HepG2 (cell line): ENCODE results near the gene UBE2D4. TPM values are rescaled to one million over a fixed set of nuclear protein-coding genes. Genes with fewer than 3 reads are reported as not detected.
"Not testable (repeated sequence)": the region's sequence is repeated elsewhere in the genome, so short reads cannot be mapped to it uniquely, and the experiment has no call there.

Source experiments
- ATAC-seq: fragments of 200-7000 bp; cut with Tn5 transposase; 3 replicates; pipeline ENCODE4 v1.9.1; 2020; ENCODE audit warnings: mild to moderate bottlenecking, moderate library complexity
- BruUV-seq: library from RNA; stranded (reverse); fragments of 400-500 nt; replicated peaks from 2 replicates; lab custom pipeline; 2021; lab: Mats Ljungman, UMichigan
- CTCF ChIA-PET: fragments of 300-600 bp; formaldehyde crosslinking; extraction: SDS; loops from one replicate; lab custom pipeline; 2021; ENCODE audit warnings: low total read pairs, inconsistent platforms, low intra/inter-chr PET ratio; lab: Yijun Ruan, JAX
- POLR2A ChIA-PET: fragments of 350-600 bp; sonication (Branson Sonifier 250); formaldehyde crosslinking; loops from one replicate; lab custom pipeline; 2020; ENCODE audit warnings: antibody characterized with exemption, inconsistent platforms; lab: Yijun Ruan, JAX
- DNase-seq: peaks from one replicate; pipeline ENCODE4 v3.0.0-alpha.2; 2015; ENCODE audit warnings: low spot score
- FAIRE-seq: peaks from 3 replicates; lab custom pipeline; 2011; peaks lifted over from hg19 to GRCh38; lab: Jason Lieb, UNC
- H2AFZ ChIP-seq: one replicate; pipeline ENCODE4 v1.6.1; 2011; ENCODE audit warnings: low read length, inconsistent platforms
- H3K27ac ChIP-seq: fragments of 300-600 bp; 3 replicates; pipeline ENCODE4 v1.8.0; 2011; ENCODE audit warnings: mixed run types, mild to moderate bottlenecking, mixed read lengths, low read length, inconsistent platforms; ENCODE audit not compliant: insufficient read depth; ENCODE audit errors: extremely low read length
- H3K27me3 ChIP-seq, 2 experiments: fragments of 200-600 bp in 1 of 2; 2 replicates in 1 of 2; 3 replicates in 1 of 2; pipeline versions ENCODE4 v1.6.0 to v1.8.0; 2011; ENCODE audit warnings: low read length in 2 of 2, mild to moderate bottlenecking in 2 of 2, moderate library complexity in 2 of 2, inconsistent platforms in 1 of 2; ENCODE audit not compliant: insufficient read depth in 2 of 2, control insufficient read depth in 1 of 2
- H3K36me3 ChIP-seq, 2 experiments: fragments of 200-600 bp in 1 of 2; replicated peaks in 1 of 2; 2 replicates in 1 of 2; 3 replicates in 1 of 2; pipeline versions ENCODE4 v1.5.1 to v1.8.0; 2011; ENCODE audit warnings: low read length in 2 of 2, inconsistent platforms in 1 of 2; ENCODE audit not compliant: insufficient read depth in 2 of 2, control insufficient read depth in 1 of 2
- H3K4me1 ChIP-seq: 2 replicates; pipeline ENCODE4 v1.5.1; 2012; ENCODE audit warnings: low read length, inconsistent platforms; ENCODE audit not compliant: insufficient read depth
- H3K4me2 ChIP-seq: 2 replicates; pipeline ENCODE4 v1.6.0; 2011; ENCODE audit warnings: low read depth, low read length, inconsistent platforms
- H3K4me3 ChIP-seq, 3 experiments: fragments of 200-600 bp in 1 of 3; sonication (generic), shearing (Covaris generic) in 1 of 3; replicated peaks in 1 of 3; 2 replicates each; pipeline ENCODE4 v1.5.1; 2011 to 2016; ENCODE audit warnings: low read length in 3 of 3, inconsistent platforms in 2 of 3, low read depth in 2 of 3, mild to moderate bottlenecking in 2 of 3, control low read depth in 1 of 3, mixed read lengths in 1 of 3; ENCODE audit not compliant: insufficient read depth in 1 of 3
- H3K79me2 ChIP-seq: one replicate; pipeline ENCODE4 v1.6.1; 2011; ENCODE audit warnings: low read length, inconsistent platforms; ENCODE audit not compliant: insufficient read depth
- H3K9ac ChIP-seq: 2 replicates; pipeline ENCODE4 v1.6.0; 2011; ENCODE audit warnings: mild to moderate bottlenecking, low read depth, low read length, inconsistent platforms; ENCODE audit not compliant: insufficient read depth
- H3K9me3 ChIP-seq: 2 replicates; pipeline ENCODE4 v1.5.1; 2012; ENCODE audit warnings: mild to moderate bottlenecking, low read length
- H4K20me1 ChIP-seq: 2 replicates; pipeline ENCODE4 v1.6.0; 2011; ENCODE audit warnings: inconsistent platforms, mild to moderate bottlenecking, low read length, moderate library complexity; ENCODE audit not compliant: insufficient read depth
- WGBS: methylation state at CpG from one replicate; pipeline ENCODE4 v1.1.6; 2017; ENCODE audit warnings: low lambda C conversion rate; 5-methylcytosine and 5-hydroxymethylcytosine counted together
- in situ Hi-C: cut with HindIII; loops from 2 replicates; pipeline ENCODE4 v1.10.0; 2017; ENCODE audit warnings: low pct_unique_long_range_greater_than_20kb; ENCODE audit not compliant: extremely low pct_ligation_motif_present
- intact Hi-C: fragments of 100-400 bp; cut with micrococcal nuclease; formaldehyde crosslinking; loops from one replicate; pipeline ENCODE4 v1.10.0; 2022; ENCODE audit not compliant: unreplicated experiment
- polyA plus RNA-seq, 8 experiments: library from polyadenylated mRNA; depleted of rRNA in 3 of 8; stranded (reverse) in 7 of 8; unstranded in 1 of 8; fragments of >200 nt; fragmentation: Illumina TruSeq in 4 of 8; extraction: Trizol in 4 of 8; gene quantifications; 2 replicates each; pipeline versions ENCODE4 v1.2.1 to v1.2.3, GENCODE V29; 2011 to 2016; ENCODE audit warnings: low read depth in 4 of 8, missing spikeins in 1 of 8, mixed read lengths in 1 of 8; ENCODE audit not compliant: insufficient read depth in 1 of 8
- total RNA-seq, 5 experiments: library from RNA; depleted of rRNA; stranded (reverse); fragments of >200 nt; fragmentation: Illumina TruSeq; extraction: Trizol; gene quantifications; 2 replicates each; pipeline ENCODE4 v1.2.3, GENCODE V29; 2016; ENCODE audit warnings: low read depth in 1 of 5
- TF ChIP-seq, protein P1 (sequence below): sonication (generic); formaldehyde crosslinking; IDR thresholded peaks from 2 replicates; pipeline ENCODE4 v1.4.0; 2020; ENCODE audit warnings: missing genetic modification reagents

The UBE2D4 gene
- total and polyA plus RNA-seq, 2 of the 13 experiments (the other 11 are each of a cell fraction or from before 2014, with no cell fraction given), result 9.9 to 16.0 TPM

DNA sequence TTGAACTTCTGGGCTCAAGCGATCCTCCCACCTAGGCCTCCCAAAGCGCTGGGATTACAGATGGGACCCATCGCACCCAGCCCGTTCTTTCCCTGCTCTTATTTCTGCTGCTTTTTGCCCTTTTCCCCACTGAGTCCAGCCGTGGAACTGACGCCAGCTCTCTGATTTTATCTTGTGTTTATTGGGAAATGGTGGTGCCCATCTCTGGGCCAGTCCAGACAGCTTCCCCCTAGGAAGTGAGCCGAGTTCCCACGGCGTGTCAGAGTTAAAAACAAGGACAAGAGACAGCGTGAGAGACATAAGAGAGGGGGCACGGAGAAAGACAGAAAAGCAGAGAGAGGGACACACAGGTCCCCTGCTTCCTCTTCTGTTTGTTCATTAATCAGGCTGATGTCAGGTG lies 51.9 kb downstream of the UBE2D4 start:
- FAIRE-seq, H3K9me3 ChIP-seq, H4K20me1 ChIP-seq, H3K79me2 ChIP-seq, H3K4me1 ChIP-seq, BruUV-seq, CTCF ChIA-PET, ATAC-seq, intact Hi-C loops, H3K36me3 ChIP-seq, H3K27me3 ChIP-seq, H2AFZ ChIP-seq, DNase-seq, H3K4me3 ChIP-seq, H3K27ac ChIP-seq, H3K9ac ChIP-seq, POLR2A ChIA-PET, H3K4me2 ChIP-seq, in situ Hi-C loops: not testable (repeated sequence)
- 94% methylated on average over 11 of the region's 11 CpGs for whole genome bisulfite sequencing

DNA sequence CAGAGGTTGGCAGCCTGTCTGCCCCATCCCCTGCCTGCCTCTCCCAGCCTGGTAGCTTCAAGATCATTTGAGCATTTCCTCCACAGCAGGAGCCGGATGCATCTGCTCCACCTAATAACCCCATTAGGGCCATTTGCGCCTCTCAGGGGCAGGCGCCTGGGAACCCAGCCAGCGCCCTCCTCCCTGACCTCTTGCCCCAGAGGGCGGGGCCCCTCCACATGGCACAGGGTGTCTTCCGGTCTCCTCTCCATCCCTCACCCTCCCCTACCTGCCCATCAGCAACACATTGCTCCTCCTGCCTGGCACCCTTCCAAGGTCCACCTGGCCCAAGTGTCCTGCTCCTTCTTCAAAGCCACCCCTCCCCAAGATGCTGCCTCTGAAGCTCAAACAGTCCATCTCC lies 56.6 kb downstream of the UBE2D4 start:
- DNase-seq, intact Hi-C loops, H3K79me2 ChIP-seq, H3K4me2 ChIP-seq, H3K4me3 ChIP-seq, in situ Hi-C loops, H3K27ac ChIP-seq, H3K36me3 ChIP-seq, POLR2A ChIA-PET, H4K20me1 ChIP-seq, H3K27me3 ChIP-seq, H3K9me3 ChIP-seq, ATAC-seq, H3K4me1 ChIP-seq, H2AFZ ChIP-seq, H3K9ac ChIP-seq, CTCF ChIA-PET, BruUV-seq, FAIRE-seq: not testable (repeated sequence)
- no CpG with 5 or more reads among the region's 6 CpGs for WGBS

DNA sequence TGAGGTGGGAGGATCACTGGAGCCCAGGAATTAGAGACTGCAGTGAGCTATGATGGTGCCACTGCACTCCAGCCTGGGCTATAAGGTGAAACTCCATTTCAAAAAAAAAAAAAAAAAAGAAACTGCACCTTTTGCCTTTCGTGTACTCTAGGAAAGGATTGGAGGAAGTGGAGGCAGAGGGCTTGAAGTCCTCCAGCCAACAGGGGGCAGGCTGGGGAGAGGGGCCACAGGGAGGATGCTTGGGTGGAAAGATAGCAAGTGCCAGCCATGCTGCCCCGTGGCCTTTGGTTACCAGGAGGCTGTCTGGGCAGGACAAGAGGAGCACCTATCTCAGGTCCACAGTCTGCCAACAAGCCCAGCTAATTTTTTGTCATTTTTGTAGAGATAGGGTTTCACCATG lies 57.5 kb downstream of the UBE2D4 start:
- H3K4me3 ChIP-seq, H3K4me2 ChIP-seq, H3K9ac ChIP-seq, H2AFZ ChIP-seq, H3K27ac ChIP-seq, H3K79me2 ChIP-seq, H3K4me1 ChIP-seq, in situ Hi-C loops, ATAC-seq, H4K20me1 ChIP-seq, FAIRE-seq, H3K36me3 ChIP-seq, H3K27me3 ChIP-seq, DNase-seq, BruUV-seq, CTCF ChIA-PET, POLR2A ChIA-PET, H3K9me3 ChIP-seq, intact Hi-C loops: not testable (repeated sequence)
- 78% methylated on average over 1 of the region's 2 CpGs for WGBS
- TF ChIP-seq, protein P1, sequence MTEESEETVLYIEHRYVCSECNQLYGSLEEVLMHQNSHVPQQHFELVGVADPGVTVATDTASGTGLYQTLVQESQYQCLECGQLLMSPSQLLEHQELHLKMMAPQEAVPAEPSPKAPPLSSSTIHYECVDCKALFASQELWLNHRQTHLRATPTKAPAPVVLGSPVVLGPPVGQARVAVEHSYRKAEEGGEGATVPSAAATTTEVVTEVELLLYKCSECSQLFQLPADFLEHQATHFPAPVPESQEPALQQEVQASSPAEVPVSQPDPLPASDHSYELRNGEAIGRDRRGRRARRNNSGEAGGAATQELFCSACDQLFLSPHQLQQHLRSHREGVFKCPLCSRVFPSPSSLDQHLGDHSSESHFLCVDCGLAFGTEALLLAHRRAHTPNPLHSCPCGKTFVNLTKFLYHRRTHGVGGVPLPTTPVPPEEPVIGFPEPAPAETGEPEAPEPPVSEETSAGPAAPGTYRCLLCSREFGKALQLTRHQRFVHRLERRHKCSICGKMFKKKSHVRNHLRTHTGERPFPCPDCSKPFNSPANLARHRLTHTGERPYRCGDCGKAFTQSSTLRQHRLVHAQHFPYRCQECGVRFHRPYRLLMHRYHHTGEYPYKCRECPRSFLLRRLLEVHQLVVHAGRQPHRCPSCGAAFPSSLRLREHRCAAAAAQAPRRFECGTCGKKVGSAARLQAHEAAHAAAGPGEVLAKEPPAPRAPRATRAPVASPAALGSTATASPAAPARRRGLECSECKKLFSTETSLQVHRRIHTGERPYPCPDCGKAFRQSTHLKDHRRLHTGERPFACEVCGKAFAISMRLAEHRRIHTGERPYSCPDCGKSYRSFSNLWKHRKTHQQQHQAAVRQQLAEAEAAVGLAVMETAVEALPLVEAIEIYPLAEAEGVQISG (CRISPR knock-in tag), result peak; percentile 66
